SK-N-MC (cell line): ENCODE data around the gene PGBD2.
"Not testable (repeated sequence)": the region's sequence is repeated elsewhere in the genome, so short reads cannot be mapped to it uniquely, and the experiment has no call there.

Experiments
- DNase-seq: peaks from one replicate; pipeline ENCODE4 v3.0.0-alpha.2; 2011; ENCODE audit warnings: low read depth, low spot score
- H3K27ac ChIP-seq: fragments of 200-600 bp; sonication (generic); 2 replicates; pipeline ENCODE4 v1.5.1; 2016; ENCODE audit warnings: mixed run types
- H3K36me3 ChIP-seq: fragments of 200-600 bp; sonication (generic); 2 replicates; pipeline ENCODE4 v1.6.1; 2017; ENCODE audit warnings: antibody characterized with exemption, low read length, mixed read lengths; ENCODE audit not compliant: insufficient read depth
- H3K4me3 ChIP-seq: fragments of 200-600 bp; sonication (generic); 2 replicates; pipeline ENCODE4 v1.5.1; 2016
- H3K9ac ChIP-seq: fragments of 200-600 bp; sonication (generic); 2 replicates; pipeline ENCODE4 v1.8.0; 2017; ENCODE audit warnings: mixed run types, mixed read lengths; ENCODE audit not compliant: insufficient read length
- H3K9me3 ChIP-seq: fragments of 200-600 bp; sonication (generic); 2 replicates; pipeline ENCODE4 v1.6.1; 2017; ENCODE audit warnings: low read depth, mild to moderate bottlenecking, antibody characterized with exemption, low read length, moderate library complexity, mixed read lengths
- EZH2 ChIP-seq: fragments of 200-600 bp; sonication (generic); IDR thresholded peaks from one replicate; pipeline ENCODE4 v1.6.1; 2017; ENCODE audit warnings: antibody characterized with exemption
- FOXP2 ChIP-seq: optimal IDR thresholded peaks from 2 replicates; pipeline ENCODE3; 2011; ENCODE audit warnings: mild to moderate bottlenecking, moderate library complexity; ENCODE audit not compliant: insufficient read depth; ENCODE audit errors: extremely low read length, control extremely low read depth
- POLR2AphosphoS5 ChIP-seq: IDR thresholded peaks from 2 replicates; pipeline ENCODE4 v1.6.1; 2012; ENCODE audit warnings: mild to moderate bottlenecking, low read depth, low read length, borderline replicate concordance

Gene PGBD2

GRCh38 chr1:248914796-248915381 is 8.9 kb downstream of the PGBD2 start:
- Histone ChIP-seq H3K9ac (no peak overlapping the region), H3K36me3 (peaks cover 38% of the 10 kb centered on the region), H3K27ac (no peak overlapping the region), H3K9me3 (no peaks in the 10 kb centered on the region), H3K4me3 (no peak overlapping the region)
- no peak for DNase-seq
- TF ChIP-seq POLR2AphosphoS5 (no peak), FOXP2 (no peak), EZH2 (no peak)

DNA sequence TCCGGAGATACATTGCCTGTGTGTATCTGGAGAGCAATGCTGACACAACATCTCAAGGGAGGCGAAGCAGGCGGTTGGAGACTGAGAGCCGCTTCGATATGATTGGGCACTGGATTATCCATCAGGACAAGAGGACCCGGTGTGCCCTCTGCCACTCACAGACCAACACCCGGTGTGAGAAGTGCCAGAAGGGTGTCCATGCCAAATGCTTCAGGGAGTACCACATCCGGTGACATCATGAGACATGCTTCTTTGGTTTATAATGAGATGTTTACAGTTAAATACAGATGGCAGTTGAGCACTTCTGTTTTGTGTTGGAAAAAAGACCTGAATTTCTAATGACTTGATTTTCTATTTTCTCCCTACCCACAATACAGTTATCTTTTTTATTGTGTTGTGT is 12.1 kb downstream of the PGBD2 start:
- no peak for DNase-seq
- no peak overlapping the region for H3K4me3 ChIP-seq
- TF ChIP-seq POLR2AphosphoS5 (no peak), EZH2 (no peak), FOXP2 (no peak)
- no peak overlapping the region for H3K27ac ChIP-seq
- H3K9me3 ChIP-seq, result no peaks in the 10 kb centered on the region
- H3K9ac ChIP-seq, result no peak overlapping the region
- H3K36me3 ChIP-seq, result peaks cover 38% of the 10 kb centered on the region

GRCh38 chr1:248923352-248924338 is 17.6 kb downstream of the PGBD2 start:
- DNase-seq, result no peak
- H3K4me3 ChIP-seq, result no peak overlapping the region
- TF ChIP-seq FOXP2, result no peak
- no peak for TF ChIP-seq EZH2
- TF ChIP-seq POLR2AphosphoS5, result no peak
- H3K27ac ChIP-seq, result no peak overlapping the region
- no peaks in the 10 kb centered on the region for H3K9me3 ChIP-seq
- peaks cover 7% of the 10 kb centered on the region; the same call in 1 of the 2 replicates for H3K36me3 ChIP-seq
- H3K9ac ChIP-seq, result no peak overlapping the region

DNA sequence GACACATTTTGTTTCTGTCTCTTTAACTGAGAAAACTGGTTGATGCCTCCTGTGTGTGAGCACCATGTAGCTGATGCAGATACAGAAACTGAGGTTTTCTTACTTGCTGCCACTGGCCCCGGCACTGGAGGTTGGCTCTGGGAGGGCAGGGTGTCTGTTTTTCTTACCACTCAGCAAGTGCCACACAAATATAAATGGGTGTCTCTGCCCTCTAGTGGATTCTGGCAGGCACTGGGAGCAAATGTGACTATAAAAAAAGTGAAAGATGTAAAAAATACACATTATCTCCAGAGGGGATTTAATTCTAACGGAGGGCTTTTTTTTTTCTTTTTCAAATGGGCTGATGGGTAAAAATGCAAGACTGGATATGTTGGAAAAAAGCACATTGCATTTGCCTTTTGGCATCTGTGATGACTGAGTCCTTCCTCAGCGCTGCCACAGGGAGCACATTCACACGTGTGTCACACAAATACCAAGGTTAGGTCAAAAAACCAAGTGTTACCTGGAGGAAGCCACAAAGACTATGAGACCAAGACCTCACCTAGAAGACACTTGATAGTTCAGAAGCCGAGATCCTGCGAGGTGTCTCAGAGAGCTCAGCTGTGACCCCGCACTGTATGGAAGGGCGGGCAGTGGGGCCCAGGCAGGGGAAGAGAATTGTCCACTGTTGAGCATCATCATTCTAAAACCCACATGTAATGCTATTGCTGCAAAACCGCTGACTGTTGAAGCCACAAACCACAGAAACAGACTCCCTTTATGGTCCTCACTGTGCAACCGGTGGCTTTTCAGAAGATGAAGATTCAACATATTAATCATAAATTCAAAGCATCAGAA is 18.9 kb downstream of the PGBD2 start:
- H3K27ac ChIP-seq, result no peak overlapping the region
- DNase-seq, result peak; percentile 14
- no peak overlapping the region for H3K4me3 ChIP-seq
- TF ChIP-seq POLR2AphosphoS5 (no peak), EZH2 (no peak)
- no peaks in the 10 kb centered on the region; the same call in 1 of the 2 replicates for H3K36me3 ChIP-seq
- no peaks in the 10 kb centered on the region for H3K9me3 ChIP-seq
- H3K9ac ChIP-seq, result no peak overlapping the region

- not testable (repeated sequence) for H3K9me3 ChIP-seq, H3K27ac ChIP-seq, H3K9ac ChIP-seq, H3K4me3 ChIP-seq, H3K36me3 ChIP-seq, DNase-seq
Observed at GRCh38 chr1:248925859-248926258, 19.8 kb downstream of the PGBD2 start.

DNA sequence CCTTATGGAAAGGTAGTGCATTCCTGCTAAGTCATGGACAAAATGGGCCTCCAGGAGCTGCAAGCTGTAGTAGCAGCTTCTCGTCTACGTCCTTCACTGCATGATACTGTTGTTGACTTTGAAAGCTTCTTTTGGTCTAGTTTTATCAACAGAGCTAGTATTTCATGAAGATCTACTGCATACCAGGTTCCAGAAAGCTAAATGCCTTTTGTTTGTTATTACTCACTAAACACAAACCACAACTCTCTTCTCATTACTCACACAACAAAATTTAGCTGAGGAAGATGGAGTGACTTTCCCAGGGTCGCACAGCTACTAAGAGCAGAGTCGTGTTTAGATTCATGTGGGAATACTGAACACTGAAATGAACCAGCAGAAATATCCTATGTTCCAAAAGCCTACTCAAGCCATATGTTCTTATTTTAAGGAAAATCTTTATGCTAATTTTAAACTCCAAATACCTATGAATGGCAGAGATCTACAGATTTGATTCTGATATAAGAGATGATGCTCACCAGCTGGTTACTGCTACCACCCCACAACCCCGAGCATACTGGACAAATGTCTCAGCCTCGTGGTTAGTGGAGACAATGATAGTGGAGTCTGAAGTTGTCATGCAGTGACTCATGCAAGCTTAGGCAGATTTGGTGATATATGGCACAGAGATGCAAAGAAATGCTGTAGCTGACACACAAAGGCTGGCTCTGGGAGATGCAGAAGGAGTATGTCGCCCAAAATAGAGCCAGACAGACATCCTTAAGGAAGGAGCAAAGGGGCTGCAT is 20.6 kb downstream of the PGBD2 start:
- TF ChIP-seq EZH2 (no peak), FOXP2 (no peak), POLR2AphosphoS5 (no peak)
- no peaks in the 10 kb centered on the region for H3K9me3 ChIP-seq
- no peak overlapping the region for H3K4me3 ChIP-seq
- no peak overlapping the region for H3K27ac ChIP-seq
- no peak overlapping the region for H3K9ac ChIP-seq
- no peaks in the 10 kb centered on the region for H3K36me3 ChIP-seq
- DNase-seq, result no peak

- not testable (repeated sequence) for H3K36me3 ChIP-seq, H3K9ac ChIP-seq, H3K9me3 ChIP-seq, H3K4me3 ChIP-seq, DNase-seq, H3K27ac ChIP-seq
Observed at GRCh38 chr1:248927283-248927682, 21.2 kb downstream of the PGBD2 start.

DNA sequence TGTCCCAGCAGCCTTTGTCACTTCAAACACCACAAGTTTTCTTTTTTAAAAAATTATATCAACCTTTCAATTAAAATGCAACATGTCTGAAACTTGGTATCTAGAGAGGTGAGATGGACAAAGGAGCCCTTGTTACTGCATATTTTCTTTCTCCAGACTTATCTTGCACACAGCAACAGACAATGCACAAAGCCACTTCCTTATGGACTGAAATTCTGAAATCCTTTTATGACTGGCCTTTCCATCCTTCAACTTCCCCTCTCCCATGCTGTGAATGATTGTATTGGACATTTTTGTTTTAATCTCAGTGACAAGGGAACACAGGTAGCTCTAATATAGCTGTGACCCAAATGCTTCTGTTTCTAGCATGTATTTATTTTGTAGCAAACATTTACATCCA is 22.1 kb downstream of the PGBD2 start:
- not testable (repeated sequence) for H3K36me3 ChIP-seq, DNase-seq, H3K9ac ChIP-seq, H3K4me3 ChIP-seq, H3K9me3 ChIP-seq, H3K27ac ChIP-seq

GRCh38 chr1:248930037-248930436 is 24.0 kb downstream of the PGBD2 start:
- not testable (repeated sequence) for DNase-seq, H3K4me3 ChIP-seq, H3K9me3 ChIP-seq, H3K36me3 ChIP-seq, H3K27ac ChIP-seq, H3K9ac ChIP-seq

- H3K27ac ChIP-seq, H3K4me3 ChIP-seq, H3K9me3 ChIP-seq, H3K36me3 ChIP-seq, DNase-seq, H3K9ac ChIP-seq: not testable (repeated sequence)
Observed at GRCh38 chr1:248938173-248938809, 32.3 kb downstream of the PGBD2 start.

DNA sequence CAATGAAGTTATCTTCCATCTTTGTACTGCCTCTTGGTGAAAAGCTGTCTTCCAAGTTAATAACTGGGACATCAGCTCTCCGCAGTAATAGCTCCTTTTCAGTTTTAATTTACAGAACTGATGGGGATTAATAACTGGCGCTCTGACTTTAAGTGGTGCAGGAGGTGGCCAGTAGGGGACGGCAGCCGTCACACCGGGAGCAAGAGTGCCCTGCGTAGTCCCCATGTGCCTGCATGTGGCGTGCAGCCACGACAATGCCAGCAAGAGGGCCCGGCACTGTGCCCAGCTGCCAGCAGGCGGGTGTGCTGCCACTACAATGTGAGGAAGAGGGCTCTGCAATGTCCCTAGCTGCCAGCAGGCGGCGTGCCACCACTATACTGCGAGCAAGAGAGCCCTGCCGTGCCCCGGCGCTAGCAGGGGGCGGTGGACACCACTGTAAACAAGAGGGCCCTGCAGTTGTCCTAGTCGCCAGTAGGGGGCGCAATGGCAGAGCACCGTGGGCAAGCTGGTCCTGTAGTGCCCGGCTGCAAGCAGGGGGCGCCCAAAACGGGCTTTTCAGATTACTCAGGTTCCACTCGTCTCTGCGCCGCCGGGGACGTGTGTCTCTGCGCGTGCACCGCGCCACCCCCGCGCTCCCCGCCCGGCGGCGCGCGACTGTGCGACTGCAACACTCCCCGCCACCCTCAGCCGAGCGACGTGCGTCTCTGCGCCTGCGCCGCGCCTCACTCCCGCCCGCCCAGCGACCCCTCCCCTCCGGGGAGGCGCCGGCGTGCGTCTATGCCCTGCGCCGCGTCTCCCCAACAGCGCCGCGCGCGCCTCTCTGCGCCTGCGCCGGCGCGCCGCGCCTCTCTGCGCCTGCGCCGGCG is 38.3 kb downstream of the PGBD2 start:
- H3K4me3 ChIP-seq, DNase-seq, H3K27ac ChIP-seq, H3K9ac ChIP-seq, H3K36me3 ChIP-seq, H3K9me3 ChIP-seq: not testable (repeated sequence)
